ENCODE measurements around the gene E4F1.

DNA sequence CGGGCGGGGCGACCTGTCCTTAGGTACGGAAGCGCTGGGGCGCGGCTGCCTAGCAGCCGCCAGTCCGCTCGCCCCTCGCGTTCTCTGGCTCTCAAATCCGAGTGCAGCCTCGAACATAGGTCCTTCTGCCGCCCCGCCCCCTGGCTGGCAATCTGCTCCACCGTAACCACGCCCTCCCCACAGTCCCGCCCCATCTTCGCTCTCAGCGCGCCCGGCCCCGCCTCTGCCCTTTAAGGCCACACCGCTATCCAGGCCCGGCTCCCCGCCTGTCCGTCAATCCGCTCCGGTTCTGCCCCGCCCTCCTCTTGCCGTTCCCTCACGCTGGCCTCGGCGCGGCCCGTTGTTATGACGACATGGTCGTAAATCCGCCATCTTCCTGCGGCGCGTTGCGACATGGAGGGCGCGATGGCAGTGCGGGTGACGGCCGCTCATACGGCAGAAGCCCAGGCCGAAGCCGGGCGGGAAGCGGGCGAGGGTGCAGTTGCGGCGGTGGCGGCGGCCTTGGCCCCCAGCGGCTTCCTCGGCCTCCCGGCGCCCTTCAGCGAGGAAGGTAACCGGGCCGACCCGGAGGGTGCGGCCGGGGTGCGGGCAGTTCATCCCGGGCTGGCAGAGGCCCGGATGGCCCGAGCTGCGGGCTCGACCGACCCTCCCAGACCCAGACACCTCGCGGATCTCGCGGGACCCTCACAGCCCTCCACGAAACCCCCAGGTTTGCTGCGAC, at the start of gene E4F1:
- TF ChIP-seq CTCF (CRISPR knock-in tag; IDR thresholded peaks at IDR 0.05) (peak; percentile 27; the same call in 1 of the 2 replicates), SMAD3 (CRISPR knock-in tag; IDR thresholded peaks at IDR 0.05) (0 out of 2 replicates have a peak, but pooled peaks have one; percentile 14), ETV5 (CRISPR knock-in tag; IDR thresholded peaks at IDR 0.05; ENCODE audit: borderline replicate concordance) (no peak; the same call in 1 of the 2 replicates), PRDM15 (CRISPR knock-in tag; IDR thresholded peaks at IDR 0.05) (0 out of 2 replicates have a peak, but pooled peaks have one; percentile 18), HHEX (CRISPR knock-in tag; IDR thresholded peaks at IDR 0.05) (no peak), MTA3 (CRISPR knock-in tag; IDR thresholded peaks at IDR 0.05) (no peak)
